ENCODE measurements around the gene PSEN1.

Gene PSEN1

GRCh38 chr14:73238424-73238852 is 102.1 kb downstream of the PSEN1 start:
- DNase-seq (ENCODE audit: low read depth in 2 of 3, low spot score in 1 of 3) = no peak

- DNase-seq (ENCODE audit: low read depth in 2 of 3, low spot score in 1 of 3) = no peak
These were observed 102.6 kb downstream of the PSEN1 start for GRCh38 chr14:73238941-73239340.

DNA sequence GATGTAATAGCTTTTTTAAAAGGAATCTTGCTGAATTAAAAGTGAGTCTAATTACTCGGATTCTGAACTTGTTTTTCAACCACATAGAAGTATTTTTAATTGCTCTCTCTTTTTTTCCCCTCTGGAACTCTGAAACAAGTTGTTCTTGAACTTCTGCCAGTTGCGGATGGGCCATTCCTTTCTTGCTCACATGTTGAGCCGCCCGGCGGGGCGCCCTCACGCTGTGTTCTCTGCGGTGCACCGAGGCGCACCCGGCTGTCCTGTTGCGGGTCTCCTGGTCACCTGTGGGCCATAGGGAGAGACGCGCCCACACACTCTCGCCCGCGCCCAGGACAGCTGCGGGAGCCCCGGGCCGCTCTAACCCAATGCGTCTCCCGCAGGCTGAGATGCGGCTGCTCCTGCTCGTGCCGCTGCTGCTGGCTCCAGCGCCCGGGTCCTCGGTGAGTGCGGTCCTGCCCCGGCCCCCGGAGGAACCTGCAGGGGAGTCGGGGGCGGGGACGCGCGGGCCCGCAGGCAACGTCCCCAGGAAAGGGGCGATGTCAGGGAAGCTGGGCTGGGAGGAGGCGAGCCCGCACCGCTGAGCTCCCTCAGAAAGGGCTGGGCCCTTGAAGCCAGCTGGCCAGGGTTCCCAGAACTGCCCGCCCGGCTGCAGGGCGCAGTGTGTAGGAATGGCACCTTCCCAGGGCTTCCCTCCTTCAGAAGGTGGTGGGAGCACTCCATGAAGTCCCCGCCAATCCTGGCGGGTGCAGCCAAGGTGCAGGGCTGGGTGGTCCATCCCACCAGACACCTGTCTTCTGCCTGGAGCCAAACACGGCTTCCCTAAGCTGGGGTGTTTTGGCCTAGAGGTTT is 103.3 kb downstream of the PSEN1 start:
- no peak for DNase-seq (ENCODE audit: low read depth in 2 of 3, low spot score in 1 of 3)

- DNase-seq (ENCODE audit: low read depth in 2 of 3, low spot score in 1 of 3) = no peak
These were observed 104.6 kb downstream of the PSEN1 start for GRCh38 chr14:73240816-73241480.

GRCh38 chr14:73241481-73242165 is 105.3 kb downstream of the PSEN1 start:
- DNase-seq (ENCODE audit: low read depth in 2 of 3, low spot score in 1 of 3) = no peak

DNA sequence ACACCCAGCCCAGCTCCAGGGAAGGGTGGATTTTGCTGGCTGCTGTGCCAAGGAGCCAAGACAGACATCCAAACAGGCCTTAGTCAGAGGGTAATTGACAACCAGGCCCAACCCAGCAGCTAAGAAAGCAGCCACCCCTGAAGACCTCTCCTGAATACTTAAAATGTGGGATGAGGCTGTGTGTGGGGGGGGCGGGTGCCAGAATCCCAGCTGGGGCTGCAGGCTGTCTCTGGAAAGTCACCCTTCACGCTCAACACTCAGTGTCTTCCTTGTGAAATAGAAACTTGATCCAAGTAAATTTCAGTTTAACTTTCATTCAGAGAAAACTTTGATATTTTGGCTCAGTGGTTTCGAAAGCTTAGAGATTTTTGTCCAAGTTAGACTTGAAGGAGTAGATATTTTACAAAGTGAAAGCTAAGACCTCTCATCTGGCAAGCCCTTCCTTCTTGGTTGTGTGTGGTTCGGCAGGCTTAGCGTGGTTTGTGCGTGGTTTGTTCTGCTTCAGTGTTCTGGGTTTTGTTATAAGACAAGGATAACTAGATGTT is 106.1 kb downstream of the PSEN1 start:
- no peak for DNase-seq (ENCODE audit: low read depth in 2 of 3, low spot score in 1 of 3)

DNA sequence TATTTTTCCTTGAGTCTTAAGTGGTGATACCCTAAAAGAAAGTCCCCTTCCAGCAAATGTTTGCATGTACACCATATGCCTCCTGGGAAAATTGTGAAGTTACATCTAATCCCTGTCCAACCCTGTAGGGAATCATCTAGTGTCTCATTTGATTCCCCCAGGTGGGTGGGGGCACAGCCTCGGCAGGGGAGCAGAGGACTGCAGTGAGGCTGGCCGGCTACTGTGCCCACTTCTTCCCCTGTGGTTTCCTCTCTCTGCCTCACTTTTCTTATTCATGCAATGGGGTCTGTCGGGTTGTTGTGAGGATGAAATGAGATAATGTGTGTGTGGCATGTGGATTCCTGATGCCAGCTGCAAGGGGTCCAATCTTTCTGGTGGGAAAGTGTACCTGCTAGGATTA is 107.0 kb downstream of the PSEN1 start:
- DNase-seq (ENCODE audit: low read depth in 2 of 3, low spot score in 1 of 3) = no peak

DNA sequence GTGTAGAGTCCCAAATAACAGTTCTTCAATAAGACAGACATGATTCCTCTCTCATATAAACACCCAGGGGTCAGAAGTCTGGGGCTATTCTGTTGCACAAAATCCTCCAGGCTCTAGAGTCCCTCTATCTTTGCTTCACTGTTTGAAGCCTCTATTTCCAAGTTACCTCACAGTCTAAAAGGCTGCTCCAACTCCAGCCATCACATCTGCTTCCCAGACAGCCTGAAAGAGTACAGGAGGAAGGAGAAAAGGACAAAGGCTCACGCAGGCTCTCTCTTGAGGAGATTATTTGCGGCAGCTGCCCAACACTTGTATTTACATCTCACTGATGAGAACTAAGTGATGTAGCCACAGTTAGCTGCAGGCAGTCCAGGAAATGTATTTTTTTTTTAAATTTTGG is 107.4 kb downstream of the PSEN1 start:
- no peak for DNase-seq (ENCODE audit: low read depth in 2 of 3, low spot score in 1 of 3)

- no peak for DNase-seq (ENCODE audit: low read depth in 2 of 3, low spot score in 1 of 3)
These were observed 108.4 kb downstream of the PSEN1 start for GRCh38 chr14:73244541-73245290.

- peak in 1 of 3 donors; percentile 32 for DNase-seq (ENCODE audit: low read depth in 2 of 3, low spot score in 1 of 3)
These were observed 109.4 kb downstream of the PSEN1 start for GRCh38 chr14:73245480-73246325.

GRCh38 chr14:73246387-73247150 is 110.3 kb downstream of the PSEN1 start:
- DNase-seq (ENCODE audit: low read depth in 2 of 3, low spot score in 1 of 3) = no peak

GRCh38 chr14:73248108-73248868 is 112.0 kb downstream of the PSEN1 start:
- DNase-seq (ENCODE audit: low read depth in 2 of 3, low spot score in 1 of 3) = no peak

DNA sequence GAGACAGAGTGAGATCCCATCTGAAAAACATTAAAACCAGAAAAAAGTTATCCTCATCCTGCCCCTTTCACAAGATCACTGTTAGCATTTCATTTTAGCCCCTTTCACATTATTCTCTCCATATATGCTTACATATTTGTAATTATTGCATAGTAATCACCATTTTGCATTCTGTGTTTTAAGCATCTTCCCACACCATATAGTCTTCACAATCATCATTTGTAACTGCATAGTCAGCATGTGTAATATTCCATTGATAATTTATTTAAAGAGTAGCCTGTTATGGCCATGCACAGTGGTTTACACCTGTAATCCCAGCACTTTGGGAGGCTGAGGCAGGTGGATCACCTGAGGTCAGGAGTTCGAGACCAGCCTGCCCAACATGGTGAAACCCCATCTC is 112.8 kb downstream of the PSEN1 start:
- DNase-seq (ENCODE audit: low read depth in 2 of 3, low spot score in 1 of 3) = no peak

DNA sequence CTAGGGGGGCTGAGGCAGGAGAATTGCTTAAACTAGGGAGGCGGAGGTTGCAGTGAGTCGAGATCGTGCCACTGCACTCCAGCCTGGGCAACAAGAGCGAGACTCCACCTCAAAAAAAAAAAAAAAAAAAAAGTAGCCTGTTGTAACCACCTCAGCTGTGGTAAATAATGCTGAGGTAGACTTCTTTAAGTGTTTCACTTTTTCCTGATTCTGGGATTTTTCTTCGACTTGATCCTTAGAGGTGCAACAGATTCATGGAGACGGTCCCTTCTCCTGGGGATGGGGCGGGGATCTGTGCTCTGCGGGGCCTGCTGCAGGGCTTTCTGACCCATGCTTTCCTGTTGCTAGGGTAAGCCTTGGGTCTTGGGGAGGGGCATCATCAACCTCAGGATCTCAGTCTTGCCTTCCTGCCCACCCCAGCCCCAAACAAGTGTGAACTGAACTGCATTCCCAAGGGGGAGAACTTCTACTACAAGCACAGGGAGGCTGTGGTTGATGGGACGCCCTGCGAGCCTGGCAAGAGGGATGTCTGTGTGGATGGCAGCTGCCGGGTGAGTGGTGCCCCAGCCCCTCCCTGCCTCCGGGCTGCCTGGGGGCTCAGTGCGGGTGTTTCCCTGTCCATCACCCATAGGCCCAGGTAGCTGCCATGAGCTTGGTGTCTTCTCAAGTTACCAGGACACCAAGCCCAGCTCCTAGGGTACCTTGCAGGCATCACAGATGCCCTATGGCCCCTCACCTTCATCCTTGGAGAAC is 113.4 kb downstream of the PSEN1 start:
- no peak for DNase-seq (ENCODE audit: low read depth in 2 of 3, low spot score in 1 of 3)

DNA sequence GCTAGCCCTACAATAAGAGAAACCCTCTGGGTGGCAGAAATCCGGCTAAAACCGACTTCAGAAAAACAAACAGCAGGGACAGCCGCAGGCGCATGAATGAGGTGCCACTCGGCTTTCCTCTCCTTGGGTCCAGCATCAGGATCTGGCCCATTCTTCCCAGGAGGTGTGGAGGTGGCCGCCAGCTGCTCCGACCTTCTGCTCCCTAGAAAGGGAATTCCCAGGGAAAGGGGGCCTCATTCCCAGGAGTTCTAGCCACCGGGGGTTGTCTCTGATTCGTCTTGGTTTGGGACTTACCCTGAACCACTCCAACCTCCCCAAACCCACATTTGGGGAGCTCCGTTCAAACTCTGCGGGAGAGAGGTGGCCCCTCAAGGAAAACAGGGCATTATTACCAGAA is 114.0 kb downstream of the PSEN1 start:
- no peak for DNase-seq (ENCODE audit: low read depth in 2 of 3, low spot score in 1 of 3)

- no peak for DNase-seq (ENCODE audit: low read depth in 2 of 3, low spot score in 1 of 3)
These were observed 114.6 kb downstream of the PSEN1 start for GRCh38 chr14:73250781-73251500.

DNA sequence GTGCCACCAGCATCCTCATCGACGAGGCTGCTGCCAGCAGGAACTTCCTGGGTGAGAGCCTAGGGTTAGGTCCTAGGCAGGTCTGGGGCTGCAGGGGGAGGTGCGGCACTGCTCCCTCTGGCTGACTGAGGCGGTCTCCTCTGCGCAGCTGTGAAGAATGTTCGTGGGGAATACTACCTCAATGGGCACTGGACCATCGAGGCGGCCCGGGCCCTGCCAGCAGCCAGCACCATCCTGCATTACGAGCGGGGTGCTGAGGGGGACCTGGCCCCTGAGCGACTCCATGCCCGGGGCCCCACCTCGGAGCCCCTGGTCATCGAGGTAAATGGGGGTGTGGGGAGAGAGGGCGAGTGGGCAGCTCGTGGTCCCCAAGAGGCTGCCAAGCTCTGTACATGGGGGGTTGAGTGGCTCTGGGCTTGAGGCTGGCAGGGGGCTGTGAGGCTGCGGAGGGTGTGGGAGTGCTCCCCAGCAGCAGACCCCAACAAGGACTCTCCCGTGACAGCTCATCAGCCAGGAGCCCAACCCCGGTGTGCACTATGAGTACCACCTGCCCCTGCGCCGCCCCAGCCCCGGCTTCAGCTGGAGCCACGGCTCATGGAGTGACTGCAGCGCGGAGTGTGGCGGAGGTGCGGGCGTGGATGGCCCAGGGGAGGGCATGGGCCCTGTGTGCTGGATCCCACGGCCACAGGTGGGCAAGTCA is 115.4 kb downstream of the PSEN1 start:
- DNase-seq (ENCODE audit: low read depth in 2 of 3, low spot score in 1 of 3) = no peak

Measured in stimulated activated CD4-positive, alpha-beta T cell treated with anti-CD3 and anti-CD28 coated beads, Interleukin-12 subunit alpha, Interleukin-12 subunit beta, amount 100 ng/mL, for 48 hours (primary cell).